Ectodermal cell (in vitro differentiated cells): Measurements from ENCODE around the gene STIMATE.

Source experiments
- H3K27ac ChIP-seq: 2 replicates; pipeline ENCODE4 v1.7.0; 2013; ENCODE audit warnings: mild to moderate bottlenecking, low read depth, low read length; ENCODE audit not compliant: insufficient read depth, poor library complexity, severe bottlenecking
- H3K27me3 ChIP-seq: 2 replicates; pipeline ENCODE4 v1.7.0; 2013; ENCODE audit warnings: mild to moderate bottlenecking, low read length; ENCODE audit not compliant: insufficient read depth, control insufficient read depth, poor library complexity, severe bottlenecking
- H3K36me3 ChIP-seq: one replicate; pipeline ENCODE4 v1.7.0; 2013; ENCODE audit warnings: low read length; ENCODE audit not compliant: control insufficient read depth, insufficient read depth
- H3K4me1 ChIP-seq: one replicate; pipeline ENCODE4 v1.7.0; 2013; ENCODE audit warnings: low read length; ENCODE audit not compliant: control insufficient read depth, insufficient read depth
- H3K4me3 ChIP-seq: 2 replicates; pipeline ENCODE4 v1.7.0; 2013; ENCODE audit warnings: low read depth, low read length, control low read depth; ENCODE audit not compliant: insufficient read depth
- H3K9me3 ChIP-seq: 2 replicates; pipeline ENCODE4 v1.7.0; 2013; ENCODE audit warnings: mild to moderate bottlenecking, low read length, moderate library complexity; ENCODE audit not compliant: control insufficient read depth
- WGBS, 2 experiments: methylation state at CpG; one replicate each; pipeline ENCODE4 v1.1.7; 2013; ENCODE audit warnings: missing lambda C conversion rate in 2 of 2; 5-methylcytosine and 5-hydroxymethylcytosine counted together

Gene STIMATE

GRCh38 chr3:52873433-52874159 is 23.8 kb downstream of the STIMATE start:
- Histone ChIP-seq H3K4me3 (no peak overlapping the region), H3K27me3 (no peaks in the 10 kb centered on the region), H3K4me1 (no peaks in the 10 kb centered on the region), H3K27ac (no peak overlapping the region), H3K9me3 (no peaks in the 10 kb centered on the region), H3K36me3 (no peaks in the 10 kb centered on the region)
- WGBS, 2 experiments, result 92 to 93% methylated on average over 8 of the region's 8 CpGs

DNA sequence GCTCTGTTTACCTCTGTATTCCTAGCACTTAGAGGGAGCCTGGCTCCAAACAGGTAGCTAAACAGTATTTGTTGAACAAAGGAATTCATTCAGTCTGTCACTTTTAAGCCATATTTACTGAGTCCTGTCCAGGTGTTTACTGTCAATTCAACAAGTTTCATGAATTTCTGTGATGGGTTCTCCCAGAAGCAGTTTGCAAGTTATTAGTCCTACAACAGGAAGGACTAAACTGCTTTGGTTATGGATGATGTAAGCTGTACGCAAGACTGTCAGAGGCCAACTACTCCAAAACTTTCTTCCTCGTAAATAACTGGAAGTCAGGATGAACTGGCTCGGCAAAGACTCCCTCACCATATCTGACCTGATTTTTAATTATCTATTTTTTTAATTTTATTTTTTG is 25.1 kb downstream of the STIMATE start:
- H3K27me3 ChIP-seq, result no peaks in the 10 kb centered on the region
- WGBS, 2 experiments, result 100% methylated on average over 3 of the region's 3 CpGs
- no peaks in the 10 kb centered on the region for H3K9me3 ChIP-seq
- H3K27ac ChIP-seq, result no peak overlapping the region
- H3K4me3 ChIP-seq, result no peak overlapping the region
- no peaks in the 10 kb centered on the region for H3K4me1 ChIP-seq
- no peaks in the 10 kb centered on the region for H3K36me3 ChIP-seq

GRCh38 chr3:52871761-52872160 is 25.6 kb downstream of the STIMATE start:
- WGBS, 2 experiments, result 88 to 89% methylated on average over 9 of the region's 9 CpGs
- Histone ChIP-seq H3K36me3 (no peaks in the 10 kb centered on the region), H3K9me3 (no peaks in the 10 kb centered on the region), H3K4me3 (no peak overlapping the region), H3K4me1 (no peaks in the 10 kb centered on the region), H3K27ac (no peak overlapping the region), H3K27me3 (no peaks in the 10 kb centered on the region)

GRCh38 chr3:52870471-52870870 is 26.9 kb downstream of the STIMATE start:
- Histone ChIP-seq H3K36me3 (no peaks in the 10 kb centered on the region), H3K4me3 (no peak overlapping the region), H3K9me3 (no peaks in the 10 kb centered on the region), H3K27ac (no peak overlapping the region), H3K4me1 (no peaks in the 10 kb centered on the region), H3K27me3 (no peaks in the 10 kb centered on the region)
- WGBS, 2 experiments, result 97% methylated on average over 10 of the region's 10 CpGs

DNA sequence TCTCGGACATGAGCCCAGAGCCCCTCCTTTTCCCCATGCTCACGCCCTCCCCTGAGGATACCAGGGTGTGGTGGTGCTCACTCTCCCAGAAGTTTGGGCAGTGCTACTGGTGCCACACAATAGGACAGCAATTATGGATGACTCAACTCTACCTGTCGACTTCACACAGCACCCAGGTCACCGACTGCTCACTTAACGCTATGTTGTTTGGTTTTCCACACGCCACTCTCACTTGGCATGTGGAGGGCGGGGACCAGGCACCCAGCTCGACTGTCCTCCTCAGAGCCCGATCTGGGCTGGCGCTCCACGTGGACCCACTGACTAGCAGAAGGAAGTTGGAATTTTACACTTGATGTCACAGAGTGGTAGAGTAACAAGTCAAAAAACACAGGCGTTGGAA is 30.9 kb downstream of the STIMATE start:
- H3K36me3 ChIP-seq, result no peaks in the 10 kb centered on the region
- H3K4me3 ChIP-seq, result no peak overlapping the region
- no peak overlapping the region for H3K27ac ChIP-seq
- WGBS, 2 experiments, result 91 to 94% methylated on average over 12 of the region's 12 CpGs
- H3K27me3 ChIP-seq, result no peaks in the 10 kb centered on the region
- no peaks in the 10 kb centered on the region for H3K4me1 ChIP-seq
- H3K9me3 ChIP-seq, result no peaks in the 10 kb centered on the region

GRCh38 chr3:52865994-52866393 is 31.4 kb downstream of the STIMATE start:
- Histone ChIP-seq H3K4me1 (no peaks in the 10 kb centered on the region), H3K9me3 (no peaks in the 10 kb centered on the region), H3K36me3 (no peaks in the 10 kb centered on the region), H3K27ac (no peak overlapping the region), H3K4me3 (no peak overlapping the region), H3K27me3 (no peaks in the 10 kb centered on the region)
- WGBS, 2 experiments, result 96 to 97% methylated on average over 13 of the region's 13 CpGs

DNA sequence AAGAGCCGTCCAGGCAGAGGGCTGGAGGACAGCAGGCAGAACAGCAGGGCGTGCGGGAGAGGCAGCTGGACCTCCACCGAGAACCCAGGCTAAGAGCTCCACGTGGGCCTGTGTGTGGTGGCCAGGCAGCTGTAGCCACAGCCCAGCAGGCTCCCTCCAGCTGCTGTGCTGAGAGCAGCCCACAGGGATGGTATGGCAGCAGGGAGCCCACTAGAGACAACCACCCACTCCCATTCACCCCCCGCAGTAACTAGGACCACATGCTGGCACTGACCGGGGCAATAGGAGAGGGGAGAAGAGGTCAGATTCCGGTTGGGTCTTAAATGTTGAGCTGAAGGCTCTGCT is 37.0 kb downstream of the STIMATE start:
- Histone ChIP-seq H3K36me3 (no peaks in the 10 kb centered on the region), H3K9me3 (no peaks in the 10 kb centered on the region), H3K27ac (no peak overlapping the region), H3K27me3 (no peaks in the 10 kb centered on the region), H3K4me3 (no peak overlapping the region), H3K4me1 (peaks cover 5% of the 10 kb centered on the region)
- 85% methylated on average over 7 to 8 of the region's 8 CpGs for WGBS, 2 experiments

DNA sequence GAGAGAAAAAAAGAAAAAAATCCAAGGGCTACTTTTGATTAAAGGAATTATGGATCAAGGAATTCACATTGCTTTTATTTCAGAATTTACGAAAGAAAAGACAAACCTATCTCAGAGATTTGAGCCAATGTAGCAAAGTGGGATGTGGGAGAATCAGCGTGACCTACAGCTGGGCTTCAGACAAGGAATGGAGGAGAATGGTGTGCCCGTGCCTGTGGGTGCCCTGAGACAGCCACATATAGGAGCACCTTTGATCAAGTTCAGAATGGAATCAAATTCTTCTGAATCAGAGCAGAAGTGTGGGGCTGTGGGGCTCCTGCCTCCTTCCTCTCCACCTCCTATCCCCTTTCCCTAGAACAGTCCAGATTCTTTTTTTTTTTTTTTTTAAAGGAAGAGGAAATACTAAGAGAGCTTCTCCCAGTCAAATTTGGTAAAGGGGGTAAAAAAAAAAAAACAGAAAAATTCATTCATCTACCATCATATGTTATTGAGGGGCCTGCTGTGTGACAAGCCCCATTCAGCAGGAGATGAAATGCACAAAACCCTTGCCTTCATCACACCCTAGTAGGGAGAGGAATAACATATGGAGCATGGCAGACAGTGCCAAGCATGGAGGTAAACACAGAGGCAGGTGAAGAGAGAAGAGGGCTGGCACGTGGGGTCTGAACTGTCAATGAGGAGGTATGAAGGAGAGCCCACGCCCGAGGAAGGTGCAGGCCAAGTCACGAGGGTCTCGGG is 37.5 kb downstream of the STIMATE start:
- no peak overlapping the region for H3K4me3 ChIP-seq
- peaks cover 5% of the 10 kb centered on the region for H3K4me1 ChIP-seq
- H3K27me3 ChIP-seq, result no peaks in the 10 kb centered on the region
- no peaks in the 10 kb centered on the region for H3K9me3 ChIP-seq
- no peaks in the 10 kb centered on the region for H3K36me3 ChIP-seq
- WGBS, 2 experiments, result 92 to 96% methylated on average over 8 of the region's 8 CpGs
- no peak overlapping the region for H3K27ac ChIP-seq

DNA sequence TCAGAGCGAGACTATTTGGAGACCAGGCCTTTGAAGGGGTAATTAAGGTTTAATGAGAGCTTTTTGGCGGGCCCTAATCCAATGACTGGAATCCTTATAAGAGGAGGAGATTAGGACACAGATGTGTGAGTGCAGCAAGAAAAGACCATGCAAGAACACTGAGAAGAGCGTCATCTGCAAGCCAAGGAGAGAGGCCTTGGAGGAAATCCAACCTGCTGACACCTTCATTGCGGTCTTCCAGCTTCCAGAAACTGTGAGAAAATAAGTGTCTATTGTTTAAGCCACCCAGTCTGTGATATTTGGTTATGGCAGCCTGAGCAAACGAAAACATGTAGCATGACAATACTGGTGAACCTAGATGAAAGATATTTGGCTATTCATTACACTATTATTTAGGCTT is 39.5 kb downstream of the STIMATE start:
- H3K9me3 ChIP-seq, result no peaks in the 10 kb centered on the region
- H3K36me3 ChIP-seq, result no peaks in the 10 kb centered on the region
- no peak overlapping the region for H3K4me3 ChIP-seq
- H3K27ac ChIP-seq, result no peak overlapping the region
- H3K4me1 ChIP-seq, result peaks cover 5% of the 10 kb centered on the region
- WGBS, 2 experiments, result 96 to 97% methylated on average over 4 to 5 of the region's 5 CpGs
- H3K27me3 ChIP-seq, result no peaks in the 10 kb centered on the region

DNA sequence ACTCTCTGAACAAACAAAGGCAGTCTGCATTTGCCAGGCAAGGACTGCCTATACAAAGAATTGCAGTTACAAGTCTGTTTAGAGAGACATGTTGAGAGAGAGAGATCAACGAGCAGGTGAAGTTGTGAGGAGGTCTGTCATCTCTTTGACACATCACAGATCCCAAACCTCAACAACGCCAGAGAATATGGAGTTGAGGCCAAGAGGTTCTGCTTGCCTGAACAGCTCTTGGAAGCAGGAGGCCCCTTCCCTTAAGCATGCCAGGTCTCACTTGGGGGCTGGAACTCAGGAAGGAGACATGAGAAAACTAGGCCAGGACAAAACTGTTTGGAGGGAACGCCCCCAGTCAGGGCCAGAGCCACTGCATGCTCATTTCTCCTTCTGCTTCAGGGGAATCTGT is 40.2 kb downstream of the STIMATE start:
- no peak overlapping the region for H3K4me3 ChIP-seq
- H3K36me3 ChIP-seq, result no peaks in the 10 kb centered on the region
- H3K9me3 ChIP-seq, result no peaks in the 10 kb centered on the region
- no peaks in the 10 kb centered on the region for H3K27me3 ChIP-seq
- H3K27ac ChIP-seq, result no peak overlapping the region
- 90 to 94% methylated on average over 3 of the region's 3 CpGs for WGBS, 2 experiments
- H3K4me1 ChIP-seq, result peaks cover 5% of the 10 kb centered on the region
